ENCODE measurements around the gene ZNF263.

Gene ZNF263

DNA sequence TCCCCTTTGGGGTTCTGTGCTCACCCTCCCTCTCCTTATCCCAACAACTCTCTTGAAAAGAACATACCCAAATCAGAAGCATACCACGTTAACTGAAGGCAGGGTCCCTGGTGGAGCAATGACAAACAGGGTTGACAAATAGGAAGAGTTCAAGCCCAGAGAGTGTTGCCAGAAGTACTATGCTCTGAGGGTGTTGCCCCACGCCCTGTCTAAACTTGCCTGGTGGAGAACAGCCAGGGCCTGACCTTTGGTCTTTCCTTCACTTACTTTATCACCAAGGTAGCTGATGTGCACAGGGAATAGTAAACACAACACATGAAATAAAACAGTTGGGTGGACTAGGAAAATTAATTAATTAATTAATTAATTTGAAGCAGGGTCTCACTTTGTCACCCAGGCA, 45.4 kb downstream of the ZNF263 start:
- DNase-seq, result no peak
